Epithelial cell of prostate (primary cell): ENCODE results near the gene SSR4.

Source experiments
- DNase-seq: peaks from one replicate; pipeline ENCODE4 v3.0.0-alpha.2; 2011; ENCODE audit warnings: low read depth, low spot score
- H3K27ac ChIP-seq: fragments of 450-650 bp; 2 replicates; pipeline ENCODE4 v1.5.1; 2017; ENCODE audit warnings: mild to moderate bottlenecking

Gene SSR4

DNA sequence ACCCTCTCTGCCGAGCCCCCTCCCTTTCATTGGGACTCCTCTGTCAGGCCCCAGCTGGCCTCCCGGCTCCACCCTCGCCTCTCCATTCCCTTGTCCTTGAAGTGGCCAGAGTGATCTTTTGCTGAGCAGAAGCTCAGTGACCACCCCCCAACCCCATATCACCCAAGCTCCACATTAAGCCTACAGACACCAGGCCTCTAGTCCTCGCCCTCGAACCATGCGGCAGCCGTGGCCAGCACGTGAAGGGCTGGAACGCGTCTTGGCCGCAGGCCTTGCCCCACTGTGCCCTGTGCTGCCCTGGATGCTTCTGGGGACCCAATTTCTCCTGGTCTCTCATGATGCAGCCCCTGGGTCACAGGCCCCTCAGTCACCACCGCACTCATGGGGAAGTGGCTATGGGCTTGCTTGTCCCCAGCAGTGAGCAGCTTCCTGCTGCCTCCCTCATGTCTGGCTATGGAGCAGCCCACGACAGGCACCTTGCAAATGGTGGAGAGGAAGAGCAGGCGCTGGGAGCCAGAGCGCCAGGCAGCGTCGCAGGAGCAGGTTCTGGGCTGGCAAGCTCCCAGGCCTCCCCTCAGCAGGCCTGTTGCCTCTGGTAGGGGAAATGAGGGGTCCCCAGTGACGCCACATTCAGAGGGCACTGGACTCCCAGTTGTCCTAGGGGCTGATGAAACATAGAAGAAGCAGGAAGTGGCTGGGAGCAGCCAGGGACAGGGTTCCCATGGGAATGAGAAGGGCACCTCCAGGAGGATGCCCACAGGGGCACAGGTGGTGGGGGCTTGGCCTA is 14.4 kb upstream of the SSR4 start:
- no peak for DNase-seq
- no peak overlapping the region for H3K27ac ChIP-seq

DNA sequence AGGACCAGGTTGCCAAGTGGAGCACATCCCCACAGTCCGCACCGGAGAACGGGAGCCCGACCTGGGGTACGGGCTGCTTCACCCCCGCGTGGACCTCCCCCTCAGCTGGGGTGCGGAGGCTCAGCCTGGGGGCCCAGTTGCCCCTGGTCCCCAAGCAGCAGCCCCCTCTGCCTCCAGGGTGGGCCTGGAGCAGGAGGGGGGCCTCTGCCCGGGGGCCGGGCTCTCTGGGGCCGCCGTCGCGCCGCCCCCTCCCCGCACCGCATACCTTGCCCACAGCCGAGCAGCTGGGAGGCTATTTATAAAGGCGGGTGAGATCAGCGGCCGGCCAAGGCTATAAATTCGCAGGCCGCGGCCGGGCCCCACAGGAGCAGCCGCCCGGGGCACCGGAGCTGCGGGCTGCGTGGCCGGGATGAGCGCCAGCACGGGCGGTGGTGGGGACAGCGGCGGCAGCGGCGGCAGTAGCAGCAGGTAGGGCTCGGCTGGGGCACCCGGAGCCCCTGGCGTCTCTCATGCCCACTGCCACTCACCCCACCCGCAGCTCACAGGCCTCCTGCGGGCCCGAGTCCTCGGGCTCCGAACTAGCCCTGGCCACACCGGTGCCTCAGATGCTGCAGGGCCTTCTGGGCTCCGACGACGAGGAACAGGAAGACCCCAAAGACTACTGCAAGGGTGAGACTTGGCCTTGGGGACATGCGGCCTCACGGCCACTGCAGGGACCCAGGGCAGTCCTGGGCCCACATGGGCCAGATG is 13.6 kb upstream of the SSR4 start, which contains the start of gene SRPK3:
Gene SRPK3 (plus strand): TSS at position 364 of the 750 bp plus-strand sequence. CDS start 46 bp downstream, at position 410.
- H3K27ac ChIP-seq = no peak within 1 kb of the TSS
- DNase-seq = no peak

DNA sequence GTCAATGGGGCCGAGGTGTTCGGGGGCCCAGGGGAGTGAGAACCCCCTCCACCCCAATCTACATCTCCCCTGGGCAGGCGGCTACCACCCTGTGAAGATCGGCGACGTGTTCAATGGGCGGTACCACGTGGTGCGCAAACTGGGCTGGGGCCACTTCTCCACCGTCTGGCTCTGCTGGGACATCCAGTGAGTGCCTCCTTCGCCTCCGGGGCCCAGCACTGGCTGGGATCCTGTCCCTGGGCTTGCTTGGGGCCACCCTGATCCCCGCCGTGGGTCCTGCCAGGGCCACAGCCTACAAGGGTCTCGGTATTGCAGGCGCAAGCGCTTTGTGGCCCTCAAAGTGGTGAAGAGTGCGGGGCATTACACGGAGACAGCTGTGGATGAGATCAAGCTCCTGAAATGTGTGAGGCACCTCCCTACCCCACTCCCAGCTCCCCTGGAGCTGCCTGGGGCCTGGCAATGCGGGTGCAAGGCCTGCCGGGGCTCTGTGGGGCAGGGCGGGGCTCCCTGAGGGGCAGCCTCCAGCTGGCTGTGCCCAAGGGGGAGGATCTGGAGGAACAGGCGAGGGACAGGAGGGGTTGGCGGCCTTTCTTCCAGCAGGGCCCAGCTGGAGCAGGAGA is 12.9 kb upstream of the SSR4 start:
- no peak overlapping the region for H3K27ac ChIP-seq
- no peak for DNase-seq

DNA sequence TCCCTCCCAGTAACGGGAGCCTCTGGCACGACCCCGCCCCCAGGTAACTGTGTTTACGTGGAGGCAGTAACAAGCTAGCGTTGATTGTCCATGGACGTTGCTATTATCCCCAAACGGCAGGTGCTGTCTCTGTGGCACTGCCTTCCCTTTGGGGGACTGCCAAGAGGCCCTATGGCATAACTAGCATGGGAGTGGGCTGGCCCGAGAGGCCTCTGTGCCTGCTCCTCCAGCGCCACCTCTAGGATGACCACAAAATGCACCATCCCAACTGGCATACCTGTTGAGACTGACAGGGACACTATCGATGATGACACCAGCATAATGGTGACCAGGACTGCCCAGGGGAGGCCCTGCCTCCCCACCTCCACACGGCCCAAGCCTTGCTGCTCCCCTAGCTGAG is 12.2 kb upstream of the SSR4 start:
- H3K27ac ChIP-seq = no peak overlapping the region
- no peak for DNase-seq

DNA sequence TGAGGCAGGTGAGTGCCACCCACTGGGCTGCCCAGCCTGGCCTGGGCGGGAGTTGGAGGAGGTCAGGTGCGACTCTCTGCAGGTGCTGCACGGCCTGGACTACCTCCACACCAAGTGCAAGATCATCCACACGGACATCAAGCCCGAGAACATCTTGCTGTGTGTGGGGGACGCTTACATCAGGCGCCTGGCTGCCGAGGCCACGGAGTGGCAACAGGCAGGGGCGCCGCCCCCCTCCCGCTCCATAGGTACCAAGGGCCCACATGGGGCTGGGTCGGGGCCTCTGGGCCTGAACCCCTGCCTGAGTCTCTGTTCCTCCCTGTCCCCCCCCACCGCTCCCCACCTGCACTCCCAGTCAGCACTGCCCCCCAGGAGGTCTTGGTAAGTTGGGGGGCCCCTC is 11.6 kb upstream of the SSR4 start:
- H3K27ac ChIP-seq = no peak overlapping the region
- no peak for DNase-seq

DNA sequence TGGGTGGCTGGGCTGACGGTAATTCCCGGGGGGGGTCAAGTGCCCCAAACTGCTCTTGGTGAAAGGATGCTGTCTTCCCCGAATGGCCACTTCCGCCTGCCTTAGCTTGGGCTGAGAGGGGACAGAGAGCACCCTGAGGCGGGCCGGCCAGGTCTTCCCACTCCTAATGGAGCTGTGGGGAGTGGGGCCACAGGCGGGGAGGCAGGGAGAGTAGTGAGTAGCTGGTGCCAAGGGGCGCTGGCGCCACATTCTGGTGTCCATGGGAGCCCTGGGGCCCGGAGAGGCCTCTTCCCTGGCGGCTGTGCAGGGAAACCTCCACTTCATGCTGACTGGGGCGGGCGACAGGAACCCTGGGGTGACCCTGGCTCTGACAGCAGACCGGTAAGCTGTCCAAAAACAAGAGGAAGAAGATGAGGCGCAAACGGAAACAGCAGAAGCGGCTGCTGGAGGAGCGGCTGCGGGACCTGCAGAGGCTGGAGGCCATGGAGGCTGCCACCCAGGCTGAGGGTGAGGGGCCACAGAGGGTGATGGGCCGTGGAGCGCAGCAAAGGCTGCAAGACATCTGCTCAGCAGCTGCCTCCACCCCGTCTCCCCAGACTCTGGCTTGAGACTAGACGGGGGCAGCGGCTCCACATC is 11.0 kb upstream of the SSR4 start:
- no peak overlapping the region for H3K27ac ChIP-seq
- no peak for DNase-seq

DNA sequence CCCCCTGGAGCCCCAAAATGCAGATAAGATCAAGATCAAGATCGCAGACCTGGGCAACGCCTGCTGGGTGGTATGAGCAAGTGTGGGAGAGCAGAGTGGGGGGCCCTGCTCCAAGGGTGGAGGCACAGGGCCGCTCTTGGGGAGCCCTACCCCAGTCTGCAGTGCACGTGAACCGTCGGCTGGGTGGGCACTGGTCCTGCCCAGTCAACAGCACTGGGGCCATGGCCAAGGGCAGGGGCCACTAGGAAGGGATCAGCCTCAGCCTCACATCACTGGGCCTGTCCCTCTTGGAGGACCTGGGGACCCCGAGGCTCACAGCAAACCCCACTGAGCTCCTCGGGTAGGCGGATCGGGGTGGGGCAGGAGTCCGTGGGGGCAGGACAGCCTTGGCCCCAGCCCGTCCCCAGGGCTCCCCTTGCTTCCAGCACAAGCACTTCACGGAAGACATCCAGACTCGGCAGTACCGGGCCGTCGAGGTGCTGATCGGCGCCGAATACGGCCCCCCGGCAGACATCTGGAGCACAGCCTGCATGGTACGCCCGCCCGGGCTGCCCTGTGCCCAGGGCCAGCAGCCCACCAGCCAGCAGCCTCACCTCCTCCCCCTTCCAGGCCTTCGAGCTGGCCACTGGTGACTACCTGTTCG is 10.0 kb upstream of the SSR4 start:
- no peak overlapping the region for H3K27ac ChIP-seq
- no peak for DNase-seq

DNA sequence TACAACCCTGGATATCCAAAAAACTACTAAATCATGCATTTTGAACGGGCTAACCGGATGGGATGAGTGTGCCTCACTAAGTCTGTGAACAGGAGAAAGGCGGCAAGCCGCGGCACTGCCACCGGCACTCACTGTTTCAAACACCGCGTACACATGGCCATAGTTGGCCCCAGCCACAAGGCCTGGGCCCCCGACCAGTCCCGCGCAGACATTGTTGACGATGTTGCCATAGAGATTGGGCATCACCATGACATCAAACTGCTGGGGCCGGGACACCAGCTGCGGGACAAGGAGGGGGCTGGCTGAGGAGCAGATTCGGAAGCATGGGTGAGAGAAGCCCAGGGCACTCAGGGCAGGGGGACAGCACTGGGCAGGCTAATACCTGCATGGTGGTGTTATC is 7.8 kb upstream of the SSR4 start:
- DNase-seq = no peak
- H3K27ac ChIP-seq = no peak overlapping the region

DNA sequence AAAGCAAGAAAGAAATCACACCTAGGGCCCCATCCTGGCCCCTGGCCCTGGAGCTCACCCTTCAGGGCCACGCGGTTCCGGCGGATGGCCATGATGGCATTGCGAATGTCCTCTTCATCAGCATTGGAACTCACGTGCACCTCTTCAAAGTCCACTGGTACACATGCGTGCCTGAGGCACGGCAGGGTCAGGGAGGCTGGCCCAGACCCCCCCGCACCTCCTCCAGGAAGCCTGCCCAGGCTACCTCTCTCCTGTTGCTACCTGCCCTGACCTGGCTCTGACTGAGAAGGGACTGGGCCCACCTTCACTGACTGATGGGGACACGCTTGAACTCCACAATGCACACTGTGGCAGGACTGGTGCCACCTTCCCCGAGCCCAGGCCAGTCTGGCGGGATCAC is 4.8 kb upstream of the SSR4 start:
- no peak for DNase-seq
- no peak overlapping the region for H3K27ac ChIP-seq

DNA sequence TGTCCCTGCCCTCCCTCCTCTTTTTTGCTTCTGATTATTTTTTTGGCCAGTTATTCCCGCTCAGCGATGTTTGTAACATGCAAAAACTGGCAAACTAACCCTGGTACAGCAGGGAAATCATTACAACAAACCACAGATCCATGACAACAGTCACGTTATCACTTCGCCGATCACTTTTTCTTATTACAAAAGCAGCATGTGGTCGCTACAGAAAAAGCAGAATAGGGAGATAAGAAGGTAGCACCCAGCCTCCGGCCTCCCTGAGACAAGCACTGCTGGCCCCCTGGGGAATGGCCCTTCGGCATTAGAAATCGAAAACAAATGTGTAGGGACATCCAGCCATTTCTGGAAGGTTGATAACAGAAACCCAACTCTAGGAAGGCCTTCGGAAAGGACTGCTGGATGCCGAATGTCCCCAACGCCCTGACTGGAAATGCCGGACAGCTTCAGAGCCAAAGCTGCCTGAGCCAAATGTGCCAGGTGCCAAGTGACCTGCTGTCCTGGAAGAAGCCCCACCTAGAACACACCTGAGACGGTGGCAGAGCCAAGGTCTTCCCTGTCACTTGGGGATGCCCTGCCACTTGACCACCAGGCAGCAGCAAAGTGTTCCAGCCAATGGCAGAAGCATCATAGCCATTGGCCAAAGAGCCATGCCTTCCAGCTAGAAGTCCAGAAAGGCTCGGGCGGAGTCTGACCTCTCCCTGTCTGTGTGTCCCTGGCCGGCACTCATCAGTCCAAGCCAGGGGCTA is 3.2 kb upstream of the SSR4 start:
- no peak overlapping the region for H3K27ac ChIP-seq
- no peak for DNase-seq

DNA sequence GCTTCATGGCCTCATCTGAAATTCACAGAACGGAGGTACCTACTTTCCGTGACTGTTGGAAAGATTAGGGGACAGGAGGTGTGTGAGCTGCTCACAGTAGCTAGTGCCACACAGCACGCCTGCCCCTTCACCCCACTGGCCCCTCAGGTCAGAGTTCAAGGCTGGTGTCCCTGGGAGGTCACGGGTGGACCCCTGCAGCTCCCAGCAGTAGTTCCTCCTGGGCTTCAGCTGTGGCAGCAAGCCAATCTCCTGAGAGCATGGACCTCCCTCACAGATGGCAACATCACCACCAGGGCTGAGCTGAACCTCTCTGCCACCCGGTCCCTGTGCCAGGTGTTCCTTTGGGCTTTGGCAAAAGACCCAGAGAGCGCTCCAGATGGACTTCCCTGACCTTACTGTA is 2.1 kb upstream of the SSR4 start:
- H3K27ac ChIP-seq = no peak overlapping the region
- no peak for DNase-seq

DNA sequence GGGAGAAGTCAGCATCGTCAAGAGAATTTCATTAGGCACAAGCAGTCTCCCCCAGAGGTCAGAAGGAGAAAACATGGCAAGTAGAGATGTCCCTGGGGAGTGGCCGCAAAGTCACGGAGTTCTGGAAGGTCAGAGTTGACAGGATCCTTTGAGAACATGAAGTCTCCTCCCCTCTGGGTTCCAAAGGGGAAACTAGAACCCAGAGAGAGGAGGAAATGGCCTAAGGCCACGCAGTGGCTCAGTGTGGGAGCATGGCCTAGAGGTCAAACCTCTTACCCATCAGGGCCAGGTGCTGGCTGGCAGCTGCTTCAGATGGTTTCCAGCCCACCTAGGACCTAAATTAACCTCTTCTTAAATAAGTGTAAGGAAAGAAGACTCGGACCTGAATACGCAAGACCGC is 1.2 kb upstream of the SSR4 start:
- no peak for DNase-seq
- H3K27ac ChIP-seq = peak overlapping the region; percentile 80

DNA sequence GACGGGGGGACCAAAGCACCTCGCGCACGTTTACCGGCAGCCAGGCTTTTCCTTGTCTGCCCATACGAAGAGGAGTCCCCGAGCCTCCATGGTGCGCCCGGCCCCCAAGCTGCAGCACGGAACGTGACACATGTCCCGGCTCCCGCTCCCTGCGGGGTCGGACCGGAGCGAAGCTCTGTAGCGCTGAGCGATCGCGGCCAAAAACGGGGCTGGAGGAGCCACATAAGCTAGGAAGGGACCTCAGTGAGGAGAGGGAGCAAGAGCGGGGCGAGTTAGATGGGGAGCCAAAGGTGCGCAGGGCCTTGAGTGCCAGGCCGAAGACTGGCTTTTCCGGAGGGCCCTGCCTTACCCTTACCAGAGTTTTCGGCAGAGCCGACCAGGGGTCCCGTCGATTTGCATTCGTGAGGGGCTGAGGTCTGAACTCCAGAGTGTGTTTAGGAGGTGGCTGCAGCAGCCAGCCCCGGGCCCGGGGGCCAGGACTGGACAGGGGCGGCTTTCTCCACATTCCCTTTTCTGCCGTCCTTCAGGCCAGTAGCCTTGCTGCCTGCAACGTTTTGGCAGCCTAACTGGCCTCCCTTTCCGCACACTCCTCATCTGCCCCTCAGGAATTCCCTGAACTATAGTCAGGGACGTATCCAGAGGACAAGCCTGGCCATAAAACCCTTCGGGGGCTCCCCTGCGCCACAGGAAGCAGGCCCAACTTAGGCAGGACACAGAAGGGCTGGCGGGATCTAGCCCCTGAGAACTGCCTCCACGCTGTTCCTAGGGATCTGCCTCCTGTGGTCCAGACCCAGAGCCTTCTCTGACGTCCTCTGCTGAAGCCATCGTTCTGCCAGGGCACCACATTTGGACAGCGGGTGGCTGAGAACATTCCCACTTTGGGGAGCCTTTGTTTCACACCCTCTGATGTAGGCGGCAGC is 689 bp downstream of the SSR4 start:
- no peak for DNase-seq

DNA sequence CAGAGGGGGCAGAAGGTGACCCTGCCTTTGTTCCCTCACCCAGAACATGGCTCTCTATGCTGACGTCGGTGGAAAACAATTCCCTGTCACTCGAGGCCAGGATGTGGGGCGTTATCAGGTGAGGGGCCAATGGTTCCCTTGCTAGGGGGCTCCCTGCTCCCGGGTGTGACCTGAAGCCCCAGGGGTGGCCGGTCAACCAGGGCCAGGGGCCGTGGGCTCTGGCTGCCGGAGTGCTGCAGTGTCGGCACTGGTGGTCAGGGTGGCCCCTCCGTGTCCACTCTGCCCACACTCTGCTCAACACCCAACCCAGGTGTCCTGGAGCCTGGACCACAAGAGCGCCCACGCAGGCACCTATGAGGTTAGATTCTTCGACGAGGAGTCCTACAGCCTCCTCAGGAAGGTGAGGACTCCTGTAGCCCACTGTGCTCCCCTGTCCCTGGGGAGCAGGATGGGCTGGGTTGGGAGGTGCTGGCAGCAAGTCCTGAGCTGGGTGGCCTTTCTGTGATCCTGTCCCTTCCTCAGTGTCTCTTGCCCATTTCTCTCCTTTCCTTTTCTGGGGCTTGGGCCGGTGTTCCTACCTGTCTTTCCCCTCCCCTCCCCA is 3.0 kb downstream of the SSR4 start:
- no peak for DNase-seq
- no peak overlapping the region for H3K27ac ChIP-seq

More for the DNA sequence above, 689 bp downstream of the SSR4 start:
- H3K27ac ChIP-seq = peak overlapping the region; percentile 80

DNA sequence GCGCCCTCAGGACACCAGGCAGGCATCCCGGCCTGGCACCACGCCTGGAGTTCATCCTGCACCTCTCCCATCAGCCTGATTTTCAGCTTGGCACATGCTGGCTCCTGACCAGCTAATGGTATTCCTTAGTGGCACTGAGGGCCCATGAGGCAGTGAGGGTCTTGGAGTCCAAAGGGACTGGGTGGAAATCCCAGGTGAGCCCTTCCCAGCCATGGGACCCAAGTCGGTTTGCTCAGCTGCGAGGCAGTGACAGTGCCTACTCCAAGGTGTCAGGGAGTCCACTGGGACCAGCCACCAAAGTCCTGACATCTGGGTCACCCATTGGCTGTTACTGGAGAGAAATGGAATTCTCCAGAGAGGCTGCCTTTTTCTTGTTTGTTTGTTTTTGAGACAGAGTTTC is 4.9 kb downstream of the SSR4 start:
- H3K27ac ChIP-seq = no peak overlapping the region
- no peak for DNase-seq

DNA sequence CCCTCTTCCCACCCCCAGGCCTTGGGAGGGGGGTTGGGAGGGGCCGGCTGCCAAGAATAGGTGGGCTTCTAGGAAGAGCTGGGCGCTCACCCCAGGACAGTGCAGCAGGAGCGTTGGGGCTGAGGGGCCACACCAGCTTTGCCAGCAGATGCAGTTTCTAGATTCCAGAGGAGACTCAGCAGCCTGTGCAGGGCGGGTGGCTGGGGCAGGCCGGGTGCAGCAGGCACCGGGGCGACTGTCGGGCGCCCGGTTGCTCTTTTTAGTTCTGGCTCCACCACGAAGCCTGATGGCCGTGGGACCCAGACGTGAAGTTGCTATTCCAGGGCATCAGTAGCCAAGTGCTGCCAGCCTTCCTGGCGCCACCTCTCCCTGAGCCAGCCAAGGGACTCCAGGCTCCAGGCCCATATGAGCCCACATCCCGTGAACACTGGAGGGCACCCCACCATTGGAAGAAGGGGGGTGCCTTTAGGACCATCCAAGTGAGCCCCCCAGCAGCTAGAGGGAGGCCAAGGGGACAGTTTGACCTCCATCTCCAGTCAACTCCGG is 5.8 kb downstream of the SSR4 start:
- no peak for DNase-seq
- H3K27ac ChIP-seq = no peak overlapping the region

DNA sequence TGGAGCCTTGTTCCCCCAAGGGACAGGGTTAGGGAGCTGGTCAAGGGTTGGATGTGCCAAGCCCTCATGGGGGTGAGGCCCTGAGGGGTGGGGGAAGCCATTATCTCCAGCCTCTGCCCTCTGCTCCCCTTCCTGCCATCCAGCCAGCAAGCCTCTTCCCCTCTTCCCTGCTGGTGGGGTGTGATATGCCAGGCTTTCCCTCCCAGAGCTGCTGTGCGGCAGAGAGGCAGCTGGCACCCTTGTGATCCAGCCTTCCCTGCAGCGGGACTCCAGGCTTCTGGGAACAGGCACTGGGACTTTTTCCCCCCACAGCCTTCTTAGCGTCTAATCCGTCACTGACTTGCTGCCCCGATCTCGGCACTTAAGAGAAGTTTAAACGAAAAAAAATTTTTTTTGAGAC is 6.3 kb downstream of the SSR4 start:
- H3K27ac ChIP-seq = no peak overlapping the region
- no peak for DNase-seq

DNA sequence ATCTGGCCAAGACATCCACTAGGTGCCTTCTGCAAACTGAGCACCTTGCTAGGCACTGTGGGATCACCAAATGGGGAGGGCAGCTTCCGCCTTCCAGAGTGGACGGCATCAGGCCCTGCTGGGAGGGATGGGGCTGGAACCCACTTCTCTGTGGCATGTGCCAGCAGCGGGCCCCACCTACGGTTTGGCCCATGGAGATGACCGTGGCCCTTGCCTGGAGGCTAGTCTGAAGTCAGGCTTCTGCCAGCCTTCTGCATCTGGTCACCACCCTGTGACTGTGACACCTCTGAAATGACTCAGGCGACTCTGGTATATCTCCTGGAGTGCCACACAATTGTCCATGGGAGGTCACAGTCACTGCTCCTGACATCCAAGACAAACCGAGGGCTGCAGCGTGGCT is 7.2 kb downstream of the SSR4 start:
- no peak for DNase-seq
- H3K27ac ChIP-seq = no peak overlapping the region
